Heart right ventricle (tissue), 16 donors: ENCODE measurements around the gene CFAP210. TPM values are rescaled to one million over a fixed set of nuclear protein-coding genes. Genes with fewer than 3 reads are reported as not detected.

Source experiments
- ATAC-seq, 8 donors: fragments of 200-7000 bp; cut with Tn5 transposase; one replicate each; pipeline ENCODE4 v1.9.1; 2020; ENCODE audit warnings: mild to moderate bottlenecking in 8 of 8, moderate library complexity in 8 of 8, moderate number of reproducible peaks in 1 of 8
- DNase-seq, 2 donors: peaks; one replicate each; pipeline ENCODE4 v3.0.0-alpha.2; 2020
- H3K27ac ChIP-seq, 10 donors: fragments of 200-600 bp; sonication (generic) in 2 of 10; one replicate each; pipeline versions ENCODE4 v1.5.0 to v1.8.0; 2020 to 2022; ENCODE audit warnings: mild to moderate bottlenecking in 3 of 10
- H3K27me3 ChIP-seq, 7 donors: fragments of 200-600 bp; one replicate each; pipeline ENCODE4 v1.8.0; 2021 to 2022; ENCODE audit warnings: mild to moderate bottlenecking in 2 of 7
- H3K36me3 ChIP-seq, 9 donors: fragments of 200-600 bp; sonication (generic) in 1 of 9; one replicate each; pipeline versions ENCODE4 v1.5.0 to v1.8.0; 2020 to 2022; ENCODE audit warnings: mild to moderate bottlenecking in 2 of 9
- H3K4me1 ChIP-seq, 9 donors: fragments of 200-600 bp; sonication (generic) in 1 of 9; one replicate each; pipeline versions ENCODE4 v1.5.0 to v1.8.0; 2020 to 2022; ENCODE audit warnings: mild to moderate bottlenecking in 4 of 9
- H3K4me3 ChIP-seq, 10 donors: fragments of 200-600 bp; sonication (generic) in 2 of 10; one replicate each; pipeline versions ENCODE4 v1.5.0 to v1.8.0; 2020 to 2022; ENCODE audit warnings: mild to moderate bottlenecking in 7 of 10, moderate library complexity in 2 of 10
- H3K9me3 ChIP-seq, 11 donors: fragments of 200-600 bp in 10 of 11; sonication (generic) in 2 of 11; one replicate each; pipeline versions ENCODE4 v1.5.0 to v1.8.0; 2013 to 2022; ENCODE audit warnings: mild to moderate bottlenecking in 2 of 11, control low read depth in 1 of 11, moderate library complexity in 1 of 11
- WGBS, 2 donors: extraction: QIAGEN DNeasy Blood & Tissue Kit; methylation state at CpG; one replicate each; pipeline ENCODE4 v1.1.7; 2013; ENCODE audit warnings: inconsistent platforms in 1 of 2; 5-methylcytosine and 5-hydroxymethylcytosine counted together
- intact Hi-C, 10 donors: fragments of 100-400 bp; cut with DNase I; formaldehyde crosslinking; loops; one replicate each; pipeline versions ENCODE4 v1.11.1 to v1.14.2; 2022
- polyA plus RNA-seq, 2 donors: library from polyadenylated mRNA; stranded (reverse); fragments of 200-250 nt; gene quantifications; one replicate each; pipeline ENCODE4 v1.2.3, GENCODE V29; 2013
- total RNA-seq, 10 donors: library from RNA; stranded (reverse); fragmentation: NEBNext Ultra II Directional in 3 of 10; extraction: Animal tissue kit (Norgen Biotek cat#: 25700) in 3 of 10; gene quantifications; one replicate each; pipeline versions ENCODE4 v1.2.1 to v1.2.4, GENCODE V29; 2021 to 2023
- TF ChIP-seq, protein P1 (sequence below), 9 donors: fragments of 200-600 bp; sonication (generic) in 2 of 9; IDR thresholded peaks; one replicate each; pipeline versions ENCODE4 v1.5.0 to v1.8.0; 2021 to 2022; ENCODE audit warnings: antibody characterized with exemption in 9 of 9, mild to moderate bottlenecking in 5 of 9, moderate library complexity in 1 of 9
- donor health status: Arrhythmogenic right ventricular cardiomyopathy.
- donor health status: ischemic (EF 13 %, LVEDD 7.1; RV severe dilation, severe dysfunction).
- donor health status: healthy with polysubstance abuse.
- donor health status: DM: no; HTN: yes; CAD: no.
- donor health status: DM: no; HTN: no; CAD: no.
- donor health status: ischemic (EF 25% LVEDD 6.9; RV normal size, moderate dysfunction).
- donor health status: ischemic (EF 25% LVEDD 5.7; RV mildly dilated, moderate dysfunction).
- donor health status: healthy.
- donor health status: DM: yes; HTN: yes; CAD: no.
- donor health status: Ischemic cardiomyopathy.
- donor health status: ischemic (EF 35%, LVEDD 5.7; RV mildly dilated, moderate dysfunction).
- donor health status: nonischemic (EF 11% LVEDD 7.7; RV severe dilation, severe dysfunction).
- donor health status: DM: yes; HTN: yes; CAD: no.
- donor health status: PGD.
- donor health status: ischemic (EF 29% LVEDD 5.4; RV normal size, mild dysfunction).
- donor health status: nonischemic (EF 23%, LVEDD 6.1; RV moderate dilation, normal function).

CFAP210 gene
- total and polyA plus RNA-seq, 12 donors = 0.14 to 0.29 TPM; not detected in 10

DNA sequence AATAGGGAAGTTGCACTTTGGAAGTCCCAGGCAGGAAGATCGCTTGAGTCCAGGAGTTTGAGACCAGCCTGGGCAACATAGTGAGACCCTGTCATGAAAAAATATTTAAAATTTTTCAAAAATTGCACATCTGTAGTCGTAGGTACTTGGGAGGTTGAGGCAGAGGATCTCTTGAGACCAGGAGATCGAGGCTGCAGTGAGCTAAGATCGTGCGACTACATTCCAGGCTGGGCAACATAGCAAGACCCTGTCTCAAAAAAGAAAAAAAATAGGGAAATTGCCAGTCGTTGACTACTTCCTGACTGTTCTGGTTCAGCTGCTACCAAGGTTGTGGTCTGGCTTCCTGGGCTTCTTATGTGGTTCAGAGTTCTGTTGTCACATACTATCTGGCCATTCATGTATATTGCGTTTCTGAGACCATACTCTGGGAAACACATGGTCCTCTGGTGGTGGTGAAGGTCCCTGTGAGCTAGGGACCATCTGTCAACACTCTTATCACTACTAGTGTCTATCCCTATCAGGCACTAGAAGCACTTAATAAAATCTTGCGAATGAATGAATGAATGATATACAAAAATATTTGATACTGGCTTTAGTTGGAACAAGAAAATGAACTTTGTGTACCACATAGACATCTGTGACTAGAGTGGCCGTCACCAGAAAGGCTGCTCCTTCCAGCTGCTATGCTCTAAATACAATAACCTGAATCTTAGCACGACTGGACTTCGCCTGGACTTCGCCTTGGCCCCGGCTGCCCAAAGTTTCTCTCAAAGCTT is 38.6 kb upstream of the CFAP210 start:
- peaks cover 0 to 13% (median 0%) of the 10 kb centered on the region in 7 donors for H3K27me3 ChIP-seq
- peak overlapping the region; percentile 30 to 73 (median 68) for H3K4me3 ChIP-seq
- TF ChIP-seq, protein P1, sequence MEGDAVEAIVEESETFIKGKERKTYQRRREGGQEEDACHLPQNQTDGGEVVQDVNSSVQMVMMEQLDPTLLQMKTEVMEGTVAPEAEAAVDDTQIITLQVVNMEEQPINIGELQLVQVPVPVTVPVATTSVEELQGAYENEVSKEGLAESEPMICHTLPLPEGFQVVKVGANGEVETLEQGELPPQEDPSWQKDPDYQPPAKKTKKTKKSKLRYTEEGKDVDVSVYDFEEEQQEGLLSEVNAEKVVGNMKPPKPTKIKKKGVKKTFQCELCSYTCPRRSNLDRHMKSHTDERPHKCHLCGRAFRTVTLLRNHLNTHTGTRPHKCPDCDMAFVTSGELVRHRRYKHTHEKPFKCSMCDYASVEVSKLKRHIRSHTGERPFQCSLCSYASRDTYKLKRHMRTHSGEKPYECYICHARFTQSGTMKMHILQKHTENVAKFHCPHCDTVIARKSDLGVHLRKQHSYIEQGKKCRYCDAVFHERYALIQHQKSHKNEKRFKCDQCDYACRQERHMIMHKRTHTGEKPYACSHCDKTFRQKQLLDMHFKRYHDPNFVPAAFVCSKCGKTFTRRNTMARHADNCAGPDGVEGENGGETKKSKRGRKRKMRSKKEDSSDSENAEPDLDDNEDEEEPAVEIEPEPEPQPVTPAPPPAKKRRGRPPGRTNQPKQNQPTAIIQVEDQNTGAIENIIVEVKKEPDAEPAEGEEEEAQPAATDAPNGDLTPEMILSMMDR (IDR thresholded peaks at IDR 0.05) = no peak
- peaks cover 0 to 14% (median 0%) of the 10 kb centered on the region in 9 donors for H3K4me1 ChIP-seq
- intact Hi-C loops = loop anchor here in 3 of 10 donors (5.0 to 10.0 kb wide), 3 partner anchors 35 to 158 kb away; partner anchors contain the start of genes CFAP210 (in 1 of the 3), FASTKD1 (in 1 of the 3) and PHOSPHO2 (in 1 of the 3)
- peak in 6 of 8 donors; percentile 14 to 62 (median 32) for ATAC-seq
- no peaks in the 10 kb centered on the region for H3K9me3 ChIP-seq
- WGBS, 2 donors = 44 to 45% methylated on average over 13 of the region's 13 CpGs
- no peaks in the 10 kb centered on the region for H3K36me3 ChIP-seq
- H3K27ac ChIP-seq = peak overlapping the region in 9 of 10 donors; percentile 21 to 68 (median 53)
- no peak for DNase-seq

DNA sequence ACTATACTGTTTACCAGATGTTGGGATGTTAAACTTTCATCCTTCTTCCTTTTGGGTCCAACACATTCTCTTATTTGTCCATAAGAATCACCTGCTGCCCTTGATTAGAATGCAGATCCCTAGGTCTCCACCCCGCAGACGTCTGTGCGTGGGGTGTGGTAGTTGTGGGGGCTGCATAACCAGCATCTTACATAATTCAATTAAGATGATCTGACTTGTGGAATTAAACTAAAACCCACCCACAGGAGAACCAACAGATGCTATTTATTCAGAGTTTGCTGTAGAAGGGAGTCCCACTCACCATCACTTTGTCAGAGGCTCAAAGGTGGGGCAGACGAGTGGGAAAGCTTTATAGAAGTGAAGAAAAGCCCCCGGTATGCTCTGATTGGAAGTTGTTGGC is 37.9 kb upstream of the CFAP210 start:
- DNase-seq = no peak
- no peaks in the 10 kb centered on the region for H3K9me3 ChIP-seq
- H3K4me1 ChIP-seq = peaks cover 0 to 14% (median 0%) of the 10 kb centered on the region in 9 donors
- intact Hi-C loops = loop anchor here in 3 of 10 donors (5.0 to 10.0 kb wide), 3 partner anchors 35 to 157 kb away; partner anchors contain the start of genes CFAP210 (in 1 of the 3), FASTKD1 (in 1 of the 3) and PHOSPHO2 (in 1 of the 3)
- ATAC-seq = no peak
- H3K27me3 ChIP-seq = peaks cover 0 to 13% (median 0%) of the 10 kb centered on the region in 7 donors
- H3K4me3 ChIP-seq = no peak overlapping the region
- H3K36me3 ChIP-seq = no peaks in the 10 kb centered on the region
- WGBS, 2 donors = 52 to 55% methylated on average over 5 of the region's 5 CpGs
- H3K27ac ChIP-seq = no peak overlapping the region
- TF ChIP-seq, protein P1 (IDR thresholded peaks at IDR 0.05) = no peak

DNA sequence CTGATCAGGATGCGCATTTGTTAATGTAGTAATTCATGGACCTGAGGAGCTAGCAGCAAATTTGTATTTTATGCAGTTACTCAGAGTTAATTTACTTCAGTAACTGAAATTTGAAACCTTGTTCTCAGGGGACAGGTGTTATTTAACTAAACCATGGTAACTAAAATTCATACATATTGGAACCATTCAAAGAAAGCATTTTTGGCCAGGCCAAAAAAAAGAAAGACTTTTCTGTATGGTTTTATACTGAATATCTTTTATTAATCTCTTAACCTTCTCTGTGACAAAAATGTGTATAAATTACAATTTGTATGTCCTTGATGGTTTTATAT is 35.0 kb upstream of the CFAP210 start:
- Histone ChIP-seq H3K9me3 (no peaks in the 10 kb centered on the region), H3K4me1 (peaks cover 0 to 8% (median 0%) of the 10 kb centered on the region in 9 donors), H3K36me3 (no peaks in the 10 kb centered on the region), H3K4me3 (no peak overlapping the region), H3K27me3 (peaks cover 0 to 13% (median 0%) of the 10 kb centered on the region in 7 donors), H3K27ac (no peak overlapping the region)
- ATAC-seq (no peak), DNase-seq (no peak)
- intact Hi-C loops = no loop called here
- WGBS, 2 donors = 97% methylated on average over 1 of the region's 1 CpG
- TF ChIP-seq, protein P1 (IDR thresholded peaks at IDR 0.05) = no peak

DNA sequence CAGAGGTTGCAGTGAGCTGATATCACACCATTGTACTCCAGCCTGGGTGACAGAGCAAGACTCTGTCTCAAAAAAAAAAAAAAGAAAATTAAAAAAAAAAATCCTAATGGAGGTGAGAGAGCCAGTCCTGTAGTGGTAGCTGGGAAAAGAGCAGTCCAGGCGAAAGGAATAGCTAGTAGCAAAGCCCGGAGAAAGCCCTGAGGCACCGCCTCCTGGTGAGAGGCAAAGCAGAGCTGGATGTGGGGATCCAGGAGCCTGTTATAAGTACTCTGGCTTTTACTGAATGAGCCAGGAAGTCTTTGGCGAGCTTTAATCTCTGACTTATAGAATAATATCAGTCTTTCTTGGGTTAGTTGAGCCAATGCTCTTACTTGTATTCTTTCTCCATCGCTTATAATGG is 32.9 kb upstream of the CFAP210 start:
- Histone ChIP-seq H3K4me1 (no peaks in the 10 kb centered on the region), H3K27ac (no peak overlapping the region), H3K27me3 (no peaks in the 10 kb centered on the region), H3K4me3 (no peak overlapping the region), H3K9me3 (no peaks in the 10 kb centered on the region), H3K36me3 (no peaks in the 10 kb centered on the region)
- no peak for DNase-seq
- no peak for ATAC-seq
- TF ChIP-seq, protein P1 (IDR thresholded peaks at IDR 0.05) = no peak
- intact Hi-C loops = no loop called here
- 85 to 90% methylated on average over 5 of the region's 5 CpGs for WGBS, 2 donors
